ENCODE measurements around the gene CCDC60.

The CCDC60 gene

GRCh38 chr12:119546340-119546739 is 211.8 kb downstream of the CCDC60 start:
- DNase-seq: no peak

- DNase-seq: no peak
Measured at GRCh38 chr12:119547001-119547400, 212.5 kb downstream of the CCDC60 start.

DNA sequence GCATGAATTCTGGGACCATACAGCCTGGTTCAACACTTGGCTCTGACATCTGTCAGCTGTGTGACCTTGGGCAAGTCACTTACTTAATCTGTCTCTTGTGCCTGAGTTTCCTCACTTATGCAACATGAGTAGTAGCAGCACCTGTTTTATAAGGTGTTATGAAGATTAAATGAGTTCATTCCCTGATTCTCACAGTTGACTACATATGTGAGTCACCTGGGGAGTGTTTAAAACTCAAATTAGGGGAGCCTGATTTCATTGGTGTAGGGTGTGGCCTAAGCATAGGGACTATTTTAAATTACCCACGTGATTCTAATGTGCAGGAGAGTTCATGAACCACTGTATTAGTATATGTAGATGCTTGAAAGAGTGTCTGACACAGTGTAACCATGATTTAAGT is 222.3 kb downstream of the CCDC60 start:
- no peak for DNase-seq

- no peak for DNase-seq
Measured at GRCh38 chr12:119565404-119565803, 230.9 kb downstream of the CCDC60 start.

DNA sequence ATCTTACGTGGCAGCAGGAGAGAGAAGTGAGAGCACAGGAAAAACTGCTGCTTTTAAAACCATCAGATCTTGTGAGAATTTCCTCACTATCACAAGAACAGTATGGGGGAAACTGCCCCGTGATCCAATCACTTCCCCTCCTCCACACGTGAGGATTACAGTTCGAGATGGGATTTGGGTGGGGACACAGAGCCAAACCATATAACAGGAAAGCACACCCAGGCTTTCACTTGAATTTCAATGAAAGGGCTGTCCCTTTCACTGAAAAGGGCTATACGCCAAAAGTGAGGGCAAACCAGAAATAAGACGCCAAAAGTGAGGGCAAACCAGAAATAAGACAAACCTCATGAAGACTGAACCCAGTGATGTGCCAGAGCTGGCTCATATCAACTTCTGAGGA is 236.2 kb downstream of the CCDC60 start:
- DNase-seq: no peak

DNA sequence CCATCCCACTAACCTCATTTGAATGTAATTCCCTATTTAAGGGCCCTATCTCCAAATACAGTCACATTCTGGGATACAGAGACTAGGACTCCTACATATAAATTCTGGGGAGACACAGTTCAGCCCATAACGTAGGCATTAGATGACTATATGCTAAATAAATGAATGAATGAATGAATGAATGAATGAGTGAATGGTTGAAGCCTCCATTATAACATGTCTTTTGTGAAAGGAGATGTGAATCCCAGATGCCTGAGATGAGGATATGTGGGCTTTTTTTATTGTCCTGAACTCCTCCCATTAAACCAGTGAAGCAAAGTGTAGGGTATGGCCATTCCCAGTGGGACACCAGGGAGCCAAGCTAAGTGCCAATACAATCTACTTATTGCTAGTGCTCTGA is 238.6 kb downstream of the CCDC60 start:
- DNase-seq: no peak

- no peak for DNase-seq
Measured at GRCh38 chr12:119574255-119574654, 239.7 kb downstream of the CCDC60 start.

DNA sequence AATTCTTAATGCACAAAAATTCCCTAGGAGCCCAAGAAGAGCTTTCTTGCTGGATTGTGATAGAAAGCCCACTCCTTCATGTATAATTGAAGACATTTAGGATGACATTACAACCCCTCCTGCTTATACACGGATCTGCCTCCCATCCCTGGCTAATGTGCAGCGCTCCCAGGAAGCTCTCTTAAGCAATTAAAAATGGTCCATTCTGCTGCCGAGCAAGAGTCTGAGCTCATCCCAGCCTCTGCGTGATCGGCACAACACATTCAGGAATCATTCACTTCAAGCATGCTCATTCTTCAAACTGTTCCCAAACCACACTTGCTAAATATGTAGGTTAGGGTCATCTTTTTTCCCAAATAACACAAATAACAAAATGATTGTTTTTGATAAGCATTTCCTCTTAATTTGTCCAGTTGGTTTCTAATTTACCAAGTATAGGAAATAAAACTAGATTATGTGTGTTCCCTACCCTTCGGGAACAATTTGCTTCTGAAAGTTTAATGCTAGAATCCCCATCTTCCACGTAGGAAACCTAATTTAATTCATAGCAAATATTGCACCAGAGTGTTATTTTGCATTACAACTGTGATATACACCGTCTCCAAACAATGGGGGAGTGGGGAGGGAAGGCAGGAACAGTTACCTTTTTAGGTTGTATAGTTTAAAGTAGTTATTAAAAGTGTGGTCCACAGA is 241.7 kb downstream of the CCDC60 start:
- no peak for DNase-seq

- DNase-seq: no peak
Measured at GRCh38 chr12:119576915-119577314, 242.4 kb downstream of the CCDC60 start.

- DNase-seq: no peak
Measured at GRCh38 chr12:119578112-119578511, 243.6 kb downstream of the CCDC60 start.

DNA sequence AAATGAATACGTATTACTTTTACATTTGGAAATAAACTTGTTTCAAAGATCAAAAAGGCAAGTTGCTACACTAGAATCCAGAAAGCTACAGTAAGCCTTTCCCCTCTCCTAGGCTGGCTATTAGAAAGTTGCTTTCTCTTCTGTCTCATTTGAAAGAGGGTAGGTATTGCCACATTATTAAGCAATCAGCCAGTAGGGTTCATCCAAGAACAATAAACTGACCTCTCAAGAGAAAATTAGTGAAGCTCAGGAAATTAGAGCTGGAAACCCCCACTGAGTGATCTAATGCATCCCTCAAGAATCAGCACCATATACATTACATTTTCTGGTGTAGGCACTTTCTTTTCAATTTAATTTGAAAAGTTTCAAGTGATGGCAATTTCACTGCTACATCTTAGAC is 254.6 kb downstream of the CCDC60 start:
- no peak for DNase-seq

- DNase-seq: no peak
Measured at GRCh38 chr12:119589634-119590033, 255.1 kb downstream of the CCDC60 start.

Measured in NCI-H524 (cell line).